Endothelial cell of umbilical vein (primary cell): Measurements from ENCODE around the gene TMEM154. TPM values are rescaled to one million over a fixed set of nuclear protein-coding genes. Genes with fewer than 3 reads are reported as not detected.

Source experiments
- BruUV-seq: library from RNA; stranded (reverse); fragments of 400-500 nt; replicated peaks from 2 replicates; lab custom pipeline; 2021; lab: Mats Ljungman, UMichigan
- CTCF ChIA-PET: fragments of 300-600, 350-600 bp; sonication (Branson Sonifier 250); formaldehyde crosslinking; loops from one replicate; lab custom pipeline; 2021; ENCODE audit warnings: antibody characterized with exemption, inconsistent platforms; lab: Charles Lee
- POLR2A ChIA-PET: fragments of 300-600, 350-600 bp; sonication (Branson Sonifier 250); formaldehyde crosslinking; loops from one replicate; lab custom pipeline; 2021; ENCODE audit warnings: antibody characterized with exemption, inconsistent platforms; lab: Charles Lee
- DNase-seq: peaks from one replicate; pipeline ENCODE4 v3.0.0-alpha.2; 2011; ENCODE audit warnings: low read depth, low spot score
- FAIRE-seq: peaks from 2 replicates; lab custom pipeline; 2011; peaks lifted over from hg19 to GRCh38; lab: Jason Lieb, UNC
- H2AFZ ChIP-seq: 2 replicates; pipeline ENCODE4 v1.6.0; 2012; ENCODE audit warnings: low read depth, low read length, control low read depth, inconsistent platforms
- H3K27ac ChIP-seq: 2 replicates; pipeline ENCODE4 v1.5.1; 2011; ENCODE audit warnings: low read depth, mild to moderate bottlenecking, control low read depth, low read length, moderate library complexity; ENCODE audit not compliant: insufficient read depth
- H3K27me3 ChIP-seq, 2 experiments: 2 replicates each; pipeline versions ENCODE4 v1.6.0 to v1.6.1; 2011; ENCODE audit warnings: low read length in 2 of 2, mixed read lengths in 1 of 2; ENCODE audit not compliant: control insufficient read depth in 2 of 2, insufficient read depth in 2 of 2
- H3K36me3 ChIP-seq, 2 experiments: 2 replicates in 1 of 2; 3 replicates in 1 of 2; pipeline ENCODE4 v1.5.1; 2011; ENCODE audit warnings: low read length in 2 of 2, mild to moderate bottlenecking in 1 of 2, moderate library complexity in 1 of 2; ENCODE audit not compliant: control insufficient read depth in 2 of 2, insufficient read depth in 2 of 2; ENCODE audit errors: extremely low read depth in 1 of 2
- H3K4me1 ChIP-seq: 3 replicates; pipeline ENCODE4 v1.5.1; 2011; ENCODE audit warnings: mild to moderate bottlenecking, low read length; ENCODE audit not compliant: control insufficient read depth, insufficient read depth; ENCODE audit errors: extremely low read depth
- H3K4me2 ChIP-seq: 2 replicates; pipeline ENCODE4 v1.6.1; 2011; ENCODE audit warnings: low read length, control low read depth, mixed read lengths; ENCODE audit not compliant: insufficient read depth
- H3K4me3 ChIP-seq, 3 experiments: fragments of 200-600 bp in 1 of 3; sonication (generic), shearing (Covaris generic) in 1 of 3; replicated peaks in 1 of 3; 2 replicates each; pipeline ENCODE4 v1.5.1; 2011 to 2016; ENCODE audit warnings: control low read depth in 3 of 3, low read length in 3 of 3, mild to moderate bottlenecking in 2 of 3, inconsistent platforms in 1 of 3, low read depth in 1 of 3, moderate library complexity in 1 of 3; ENCODE audit not compliant: insufficient read depth in 1 of 3
- H3K79me2 ChIP-seq: 2 replicates; pipeline ENCODE4 v1.6.0; 2012; ENCODE audit warnings: low read length, inconsistent platforms; ENCODE audit not compliant: control insufficient read depth, insufficient read depth
- H3K9ac ChIP-seq: replicated peaks from 2 replicates; pipeline ENCODE3; 2011; ENCODE audit warnings: low read length, control low read depth; ENCODE audit not compliant: insufficient read depth; ENCODE audit errors: extremely low read depth
- H3K9me1 ChIP-seq: replicated peaks from 3 replicates; pipeline ENCODE4 v1.6.0; 2011; ENCODE audit warnings: mild to moderate bottlenecking, low read length; ENCODE audit not compliant: control insufficient read depth, insufficient read depth; ENCODE audit errors: extremely low read depth
- H3K9me3 ChIP-seq: replicated peaks from 2 replicates; pipeline ENCODE4 v1.5.1; 2012; ENCODE audit warnings: low read length, inconsistent platforms; ENCODE audit not compliant: control insufficient read depth, insufficient read depth
- H4K20me1 ChIP-seq: replicated peaks from 2 replicates; pipeline ENCODE3; 2011; ENCODE audit warnings: mild to moderate bottlenecking, low read length; ENCODE audit not compliant: control insufficient read depth, insufficient read depth; ENCODE audit errors: extremely low read depth
- CTCF ChIP-seq, 2 donors: IDR thresholded peaks; 1 replicate in 1 of 2; 2 replicates in 1 of 2; pipeline ENCODE4 v1.5.1; 2011; ENCODE audit warnings: low read length in 2 of 2, mild to moderate bottlenecking in 2 of 2, moderate library complexity in 2 of 2, control low read depth in 1 of 2, inconsistent platforms in 1 of 2, low read depth in 1 of 2; ENCODE audit not compliant: insufficient read depth in 1 of 2; ENCODE audit errors: extremely low read depth in 1 of 2
- EZH2 ChIP-seq: IDR thresholded peaks from 2 replicates; pipeline ENCODE4 v1.6.1; 2012; ENCODE audit warnings: borderline replicate concordance, low read depth, mild to moderate bottlenecking, moderate library complexity, low read length, inconsistent platforms; ENCODE audit not compliant: severe bottlenecking
- FOS ChIP-seq: IDR thresholded peaks from 2 replicates; pipeline ENCODE4 v1.6.1; 2011; ENCODE audit warnings: mild to moderate bottlenecking, low read length, moderate library complexity, borderline replicate concordance; ENCODE audit not compliant: insufficient read depth
- GATA2 ChIP-seq: IDR thresholded peaks from 2 replicates; pipeline ENCODE4 v1.7.0; 2011; ENCODE audit warnings: low read depth, mild to moderate bottlenecking, moderate library complexity, mixed read lengths, low read length; ENCODE audit not compliant: insufficient read length, insufficient read depth
- JUN ChIP-seq: IDR thresholded peaks from 2 replicates; pipeline ENCODE4 v1.6.1; 2011; ENCODE audit warnings: borderline replicate concordance, low read depth; ENCODE audit not compliant: insufficient read length, insufficient read depth
- MAX ChIP-seq: IDR thresholded peaks from 2 replicates; pipeline ENCODE4 v1.6.1; 2011; ENCODE audit not compliant: insufficient read depth, insufficient read length
- MYC ChIP-seq: IDR thresholded peaks from one replicate; pipeline ENCODE4 v1.6.1; 2011; ENCODE audit warnings: mild to moderate bottlenecking, low read depth, low read length
- POLR2A ChIP-seq: IDR thresholded peaks from 2 replicates; pipeline ENCODE4 v1.6.1; 2012; ENCODE audit warnings: low read depth, mild to moderate bottlenecking, control low read depth, low read length
- POLR2AphosphoS5 ChIP-seq: IDR thresholded peaks from 2 replicates; pipeline ENCODE4 v1.6.1; 2012; ENCODE audit warnings: low read depth, mild to moderate bottlenecking, control low read depth, low read length, moderate library complexity; ENCODE audit not compliant: insufficient read depth
- dilution Hi-C: fragments of 300-500 bp; cut with MboI; formaldehyde crosslinking; loops from one replicate; pipeline ENCODE4 v1.15.0; 2019; ENCODE audit warnings: low sequenced_read_pairs; ENCODE audit not compliant: extremely low pct_ligation_motif_present
- intact Hi-C: fragments of 100-400 bp; cut with micrococcal nuclease; formaldehyde crosslinking; loops from one replicate; pipeline ENCODE4 v1.10.0; 2022
- polyA plus RNA-seq, 4 experiments: library from polyadenylated mRNA; depleted of rRNA in 3 of 4; stranded (reverse) in 3 of 4; unstranded in 1 of 4; fragments of >200 nt; gene quantifications; 2 replicates each; pipeline versions ENCODE4 v1.2.1 to v1.2.3, GENCODE V29; 2011 to 2012; ENCODE audit warnings: missing spikeins in 1 of 4
- total RNA-seq: library from RNA; stranded (reverse); gene quantifications from 2 replicates; pipeline ENCODE4 v1.2.3, GENCODE V29; 2021

TMEM154 gene
- total and polyA plus RNA-seq, 2 donors (not counting 3 experiments of a cell fraction or from before 2014, with no cell fraction given), result 5.4 to 50.0 TPM

GRCh38 chr4:152697284-152698088, 17.7 kb upstream of the TMEM154 start:
- ChIA-PET CTCF (no interaction called here), POLR2A (no interaction called here)
- dilution Hi-C loops, result no loop called here
- Histone ChIP-seq H3K79me2 (no peaks in the 10 kb centered on the region), H2AFZ (no peak overlapping the region), H3K27ac (no peak overlapping the region), H3K4me3 (no peak overlapping the region), H4K20me1 (no peaks in the 10 kb centered on the region), H3K9me1 (no peaks in the 10 kb centered on the region), H3K27me3 (peaks cover 9 to 10% of the 10 kb centered on the region in 2 experiments), H3K4me2 (no peak overlapping the region), H3K4me1 (no peaks in the 10 kb centered on the region), H3K9me3 (no peaks in the 10 kb centered on the region), H3K36me3 (no peaks in the 10 kb centered on the region), H3K9ac (no peak overlapping the region)
- BruUV-seq, result no TSS peak
- intact Hi-C loops, result no loop called here
- TF ChIP-seq POLR2A (no peak), JUN (no peak), FOS (no peak), GATA2 (no peak), CTCF (IDR thresholded peaks at IDR 0.05; ENCODE audit: extremely low read depth in 1 of 2, insufficient read depth in 1 of 2, low read depth in 1 of 2, low read length in 2 of 2) (no peak), EZH2 (no peak), MYC (no peak), POLR2AphosphoS5 (no peak), MAX (no peak)
- FAIRE-seq (no peak), DNase-seq (no peak)
